Cardiac atrium fibroblast (primary cell): ENCODE data around the gene RSAD2. TPM values are rescaled to one million over a fixed set of nuclear protein-coding genes. Genes with fewer than 3 reads are reported as not detected.

Source experiments
- total RNA-seq: library from RNA; depleted of rRNA; stranded (reverse); fragments of >200 nt; gene quantifications from 2 replicates; pipeline ENCODE4 v1.2.3, GENCODE V29; 2015

RSAD2 gene, protein sequence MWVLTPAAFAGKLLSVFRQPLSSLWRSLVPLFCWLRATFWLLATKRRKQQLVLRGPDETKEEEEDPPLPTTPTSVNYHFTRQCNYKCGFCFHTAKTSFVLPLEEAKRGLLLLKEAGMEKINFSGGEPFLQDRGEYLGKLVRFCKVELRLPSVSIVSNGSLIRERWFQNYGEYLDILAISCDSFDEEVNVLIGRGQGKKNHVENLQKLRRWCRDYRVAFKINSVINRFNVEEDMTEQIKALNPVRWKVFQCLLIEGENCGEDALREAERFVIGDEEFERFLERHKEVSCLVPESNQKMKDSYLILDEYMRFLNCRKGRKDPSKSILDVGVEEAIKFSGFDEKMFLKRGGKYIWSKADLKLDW
- not detected in 2 replicates for total RNA-seq

DNA sequence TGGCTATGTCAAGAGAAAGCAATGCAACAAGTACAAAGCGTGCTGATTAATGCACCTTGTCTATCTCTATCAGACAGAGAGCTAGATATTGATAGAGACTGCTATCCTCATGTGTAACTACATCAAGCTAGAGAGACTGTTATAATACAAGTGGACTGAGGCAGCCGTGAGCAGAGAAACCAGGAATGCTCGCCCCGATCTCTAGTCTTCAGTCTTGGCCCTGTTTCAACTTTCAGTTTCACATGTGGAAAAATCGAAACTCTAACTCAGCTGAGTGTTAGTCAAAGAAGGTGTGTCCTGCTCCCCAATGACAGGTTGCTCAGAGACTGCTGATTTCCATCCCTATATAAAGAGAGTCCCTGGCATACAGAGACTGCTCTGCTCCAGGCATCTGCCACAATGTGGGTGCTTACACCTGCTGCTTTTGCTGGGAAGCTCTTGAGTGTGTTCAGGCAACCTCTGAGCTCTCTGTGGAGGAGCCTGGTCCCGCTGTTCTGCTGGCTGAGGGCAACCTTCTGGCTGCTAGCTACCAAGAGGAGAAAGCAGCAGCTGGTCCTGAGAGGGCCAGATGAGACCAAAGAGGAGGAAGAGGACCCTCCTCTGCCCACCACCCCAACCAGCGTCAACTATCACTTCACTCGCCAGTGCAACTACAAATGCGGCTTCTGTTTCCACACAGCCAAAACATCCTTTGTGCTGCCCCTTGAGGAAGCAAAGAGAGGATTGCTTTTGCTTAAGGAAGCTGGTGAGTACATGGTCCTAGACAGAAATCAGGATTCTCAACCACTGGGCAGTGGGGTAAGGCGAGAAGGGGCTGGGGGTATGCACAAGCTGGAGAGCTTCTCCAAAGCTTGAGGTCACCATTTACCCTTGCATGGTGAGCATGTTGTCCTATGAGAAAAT lies at the start of gene RSAD2:
Gene RSAD2 (plus strand): TSS at position 376 of the 903 bp plus-strand sequence. CDS start 24 bp downstream, at position 400.

DNA sequence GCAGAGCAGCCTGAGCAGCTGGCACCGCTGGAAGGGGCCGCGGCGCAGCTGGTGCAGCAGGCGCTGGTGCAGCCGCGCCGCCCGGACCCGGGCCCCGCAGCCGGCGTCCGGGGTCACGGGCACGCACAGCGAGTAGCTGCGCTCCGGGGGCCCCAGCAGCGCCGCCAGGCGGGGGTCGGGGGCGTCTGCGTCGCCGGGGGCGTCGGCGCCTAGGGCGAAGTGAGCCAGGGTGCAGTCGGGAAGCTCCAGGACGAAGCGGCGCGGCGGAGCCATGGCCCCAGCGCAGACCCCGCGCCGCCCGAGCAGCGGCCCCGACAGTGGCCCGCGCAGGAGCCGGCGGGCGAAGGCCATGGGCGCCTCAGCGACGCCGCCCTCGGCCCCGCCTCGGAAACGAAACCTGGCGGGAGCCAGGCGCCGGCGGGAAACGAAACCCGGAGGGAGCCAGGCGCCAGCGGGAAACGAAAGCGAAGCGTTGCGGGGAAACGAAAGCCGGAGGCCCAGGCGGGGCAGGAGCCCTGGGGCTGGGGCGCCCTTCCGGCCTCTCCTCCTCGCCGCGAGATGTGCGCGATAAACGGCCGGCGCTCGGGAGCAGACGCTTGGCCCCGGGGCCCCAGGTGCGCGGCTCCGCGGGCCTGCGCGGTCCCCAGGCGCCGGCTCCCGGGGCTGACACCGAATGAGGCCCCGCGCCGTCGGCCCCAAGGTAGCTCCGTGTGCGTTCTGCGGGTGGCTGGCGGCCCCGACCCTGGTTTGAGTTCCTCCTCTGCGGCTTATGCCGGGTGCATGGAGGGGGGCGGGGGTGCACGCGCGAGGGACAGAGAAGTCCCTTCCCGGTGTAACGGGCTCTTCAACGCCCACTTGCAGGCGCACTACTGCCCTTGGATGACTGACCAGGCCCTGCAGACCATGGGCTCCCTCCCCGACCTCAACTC lies 12.0 kb upstream of the RSAD2 start, which contains the start of gene CMPK2:
Gene CMPK2 (minus strand): TSS at position 562 of the 929 bp plus-strand sequence. CDS start 211 bp downstream, at position 351.

DNA sequence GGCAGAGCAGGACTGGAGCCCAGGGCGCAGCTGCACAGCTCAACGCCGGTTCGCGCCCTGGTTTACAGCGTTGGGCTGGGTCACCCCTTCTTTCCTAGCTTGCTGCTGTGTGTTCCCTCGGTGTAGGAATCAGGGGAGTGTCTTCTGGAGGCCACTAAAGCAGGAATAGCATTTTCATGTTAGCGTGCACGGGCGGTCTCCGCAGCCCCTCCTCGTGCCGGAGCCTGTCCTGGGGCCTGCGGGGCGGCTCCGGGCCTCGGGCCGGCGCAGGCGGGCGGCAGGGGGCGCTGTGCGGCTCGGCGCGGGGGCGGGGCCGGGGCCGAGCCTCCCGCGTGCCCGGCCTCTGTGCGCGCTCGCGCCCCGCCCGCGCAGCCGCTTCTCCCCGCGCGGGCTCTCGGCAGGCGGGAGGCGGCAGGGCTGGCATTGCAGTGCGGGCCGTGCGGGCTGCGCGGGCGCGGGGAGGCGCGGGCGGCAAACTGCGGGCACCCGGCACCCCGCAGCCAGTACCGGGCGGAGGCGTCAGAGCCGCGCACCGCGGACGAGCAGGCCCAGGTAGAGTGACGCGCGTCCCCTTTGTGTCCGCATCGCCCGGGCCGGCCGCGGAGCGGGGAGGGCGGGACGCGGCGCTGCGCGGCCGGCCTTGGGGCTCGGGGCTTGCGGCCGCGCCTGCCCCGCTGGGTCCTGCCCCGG lies 39.6 kb downstream of the RSAD2 start, which contains the start of gene RNF144A:
Gene RNF144A (plus strand): TSS at position 342 of the 690 bp plus-strand sequence. CDS start 79,515 bp downstream, outside the sequence.

Other genes starting within 250 kb of the RSAD2 start
- gene CMPK2, start 11.9 kb upstream of the RSAD2 start, total RNA-seq: 0.18 and 3.6 TPM in 2 replicates
- 1.9 and 5.4 TPM in 2 replicates for gene RNF144A, start 39.6 kb downstream of the RSAD2 start, total RNA-seq